HCT116 (cell line): ENCODE results near the gene DPYD. TPM values are rescaled to one million over a fixed set of nuclear protein-coding genes. Genes with fewer than 3 reads are reported as not detected.

Experiments used
- ATAC-seq: fragments of 200-7000 bp; cut with Tn5 transposase; 2 replicates; pipeline ENCODE4 v1.9.1; 2020; ENCODE audit warnings: mild to moderate bottlenecking, moderate library complexity
- BruUV-seq: library from RNA; stranded (reverse); fragments of 400-500 nt; replicated peaks from 2 replicates; lab custom pipeline; 2021; lab: Mats Ljungman, UMichigan
- CTCF ChIA-PET: fragments of 300-600 bp; sonication (Branson Sonifier 250); formaldehyde crosslinking; loops from one replicate; lab custom pipeline; 2021; ENCODE audit warnings: antibody characterized with exemption; lab: Charles Lee
- POLR2A ChIA-PET: fragments of 300-600, 350-600 bp; sonication (Branson Sonifier 250); formaldehyde crosslinking; loops from one replicate; lab custom pipeline; 2021; ENCODE audit warnings: antibody characterized with exemption; lab: Charles Lee
- RAD21 ChIA-PET, 2 experiments: fragments of 300-600 bp; sonication (Branson Sonifier 250); formaldehyde crosslinking; loops; one replicate each; lab custom pipeline; 2023; ENCODE audit warnings: low total read pairs in 2 of 2; ENCODE audit not compliant: uncharacterized antibody in 2 of 2, unreplicated experiment in 2 of 2, low non-redundant PET in 1 of 2; lab: Charles Lee
- DNase-seq: peaks from one replicate; pipeline ENCODE4 v3.0.0-alpha.2; 2010; ENCODE audit warnings: low read depth, low spot score
- H2AFZ ChIP-seq: fragments of 200-600 bp; shearing (Covaris generic), sonication (generic); 2 replicates; pipeline ENCODE4 v1.6.1; 2017; ENCODE audit warnings: low read depth, mixed run types, mixed read lengths, antibody characterized with exemption, low read length; ENCODE audit not compliant: poor library complexity, severe bottlenecking
- H3K27ac ChIP-seq: 2 replicates; pipeline ENCODE4 v1.5.1; 2012; ENCODE audit warnings: low read depth, low read length
- H3K27me3 ChIP-seq: fragments of 200-600 bp; sonication (generic); 2 replicates; pipeline ENCODE4 v1.6.1; 2016; ENCODE audit warnings: mixed run types, low read length, mixed read lengths; ENCODE audit not compliant: insufficient read depth
- H3K36me3 ChIP-seq, 2 experiments: fragments of 200-500 bp in 1 of 2; fragments of 200-600 bp in 1 of 2; sonication (Bioruptor generic) in 1 of 2; sonication (generic) in 1 of 2; 2 replicates each; pipeline versions ENCODE4 v1.5.1 to v1.6.1; 2014 to 2016; ENCODE audit warnings: low read length in 2 of 2, inconsistent platforms in 1 of 2, mixed read lengths in 1 of 2, mixed run types in 1 of 2; ENCODE audit not compliant: insufficient read depth in 2 of 2, control insufficient read depth in 1 of 2
- H3K4me1 ChIP-seq, 2 experiments: fragments of 200-600 bp in 1 of 2; sonication (generic) in 1 of 2; 2 replicates each; pipeline versions ENCODE4 v1.5.1 to v1.6.1; 2012 to 2017; ENCODE audit warnings: low read length in 2 of 2, inconsistent platforms in 1 of 2, mild to moderate bottlenecking in 1 of 2, mixed read lengths in 1 of 2, mixed run types in 1 of 2, moderate library complexity in 1 of 2; ENCODE audit not compliant: insufficient read depth in 2 of 2, control insufficient read depth in 1 of 2
- H3K4me2 ChIP-seq: fragments of 200-600 bp; sonication (generic); 2 replicates; pipeline ENCODE4 v1.6.1; 2017; ENCODE audit warnings: mixed run types, low read length, mixed read lengths
- H3K4me3 ChIP-seq, 2 experiments: fragments of 200-600 bp in 1 of 2; sonication (generic) in 1 of 2; replicated peaks in 1 of 2; 2 replicates each; pipeline ENCODE4 v1.5.1; 2011 to 2016; ENCODE audit warnings: low read length in 2 of 2, control low read depth in 1 of 2, low read depth in 1 of 2, mild to moderate bottlenecking in 1 of 2, mixed read lengths in 1 of 2, mixed run types in 1 of 2
- H3K79me2 ChIP-seq: fragments of 200-600 bp; sonication (generic); 2 replicates; pipeline ENCODE4 v1.6.1; 2017; ENCODE audit warnings: mild to moderate bottlenecking, mixed run types, low read length, moderate library complexity, mixed read lengths; ENCODE audit not compliant: insufficient read depth
- H3K9ac ChIP-seq: fragments of 200-600 bp; sonication (generic); 2 replicates; pipeline ENCODE4 v1.6.1; 2016; ENCODE audit warnings: low read length, mixed read lengths
- H3K9me2 ChIP-seq: fragments of 200-600 bp; sonication (generic), shearing (Covaris generic); 2 replicates; pipeline ENCODE4 v1.6.1; 2017; ENCODE audit warnings: mixed run types, mild to moderate bottlenecking, moderate library complexity; ENCODE audit not compliant: insufficient read depth
- H3K9me3 ChIP-seq, 2 experiments: fragments of 200-500 bp in 1 of 2; fragments of 200-600 bp in 1 of 2; sonication (Bioruptor generic) in 1 of 2; sonication (generic) in 1 of 2; 2 replicates each; pipeline ENCODE4 v1.6.1; 2014 to 2017; ENCODE audit warnings: low read length in 2 of 2, mixed read lengths in 2 of 2, inconsistent platforms in 1 of 2, low read depth in 1 of 2, mild to moderate bottlenecking in 1 of 2, mixed run types in 1 of 2, moderate library complexity in 1 of 2; ENCODE audit not compliant: control insufficient read depth in 1 of 2, insufficient read depth in 1 of 2
- H4K20me1 ChIP-seq: fragments of 200-600 bp; sonication (generic), shearing (Covaris generic); 2 replicates; pipeline ENCODE4 v1.6.1; 2017; ENCODE audit warnings: mixed run types, mild to moderate bottlenecking, moderate library complexity; ENCODE audit not compliant: insufficient read depth
- ATF3 ChIP-seq: IDR thresholded peaks from 2 replicates; pipeline ENCODE4 v1.6.1; 2012
- ELF1 ChIP-seq: IDR thresholded peaks from 2 replicates; pipeline ENCODE4 v1.6.1; 2012; ENCODE audit warnings: low read depth, borderline replicate concordance
- EZH2 ChIP-seq: fragments of 200-600 bp; sonication (generic); IDR thresholded peaks from 2 replicates; pipeline ENCODE4 v1.6.1; 2017; ENCODE audit warnings: antibody characterized with exemption, mixed run types
- EZH2phosphoT487 ChIP-seq: fragments of 200-600 bp; IDR thresholded peaks from 2 replicates; pipeline ENCODE4 v1.6.1; 2018; ENCODE audit warnings: antibody characterized with exemption, borderline replicate concordance
- FOSL1 ChIP-seq: IDR thresholded peaks from 2 replicates; pipeline ENCODE4 v1.6.1; 2012; ENCODE audit warnings: low read depth
- MAX ChIP-seq: IDR thresholded peaks from 2 replicates; pipeline ENCODE4 v1.6.1; 2012
- POLR2A ChIP-seq: IDR thresholded peaks from 2 replicates; pipeline ENCODE4 v1.7.0; 2011; ENCODE audit warnings: borderline replicate concordance; ENCODE audit not compliant: insufficient read depth, insufficient read length; ENCODE audit errors: extremely low read depth
- POLR2AphosphoS5 ChIP-seq: IDR thresholded peaks from 2 replicates; pipeline ENCODE4 v1.6.1; 2011; ENCODE audit warnings: mild to moderate bottlenecking, low read depth, low read length, moderate library complexity
- RAD21 ChIP-seq: IDR thresholded peaks from 2 replicates; pipeline ENCODE4 v1.6.1; 2012; ENCODE audit warnings: low read depth, mild to moderate bottlenecking
- REST ChIP-seq: IDR thresholded peaks from 2 replicates; pipeline ENCODE4 v1.6.1; 2012; ENCODE audit warnings: low read depth
- SIN3A ChIP-seq: IDR thresholded peaks from 2 replicates; pipeline ENCODE4 v1.6.1; 2012; ENCODE audit warnings: low read depth
- SP1 ChIP-seq: IDR thresholded peaks from 2 replicates; pipeline ENCODE4 v1.6.1; 2012; ENCODE audit warnings: low read depth
- intact Hi-C: fragments of 100-400 bp; cut with micrococcal nuclease; formaldehyde crosslinking; loops from 2 replicates; pipeline ENCODE4 v1.10.0; 2022
- total RNA-seq: library from RNA; stranded (reverse); gene quantifications from one replicate; pipeline ENCODE4 v1.2.1, GENCODE V29; 2021; ENCODE audit not compliant: unreplicated experiment
- TF ChIP-seq, protein P1 (sequence below): IDR thresholded peaks from 2 replicates; pipeline ENCODE4 v1.6.1; 2011; ENCODE audit warnings: mild to moderate bottlenecking, low read length, moderate library complexity; ENCODE audit not compliant: insufficient replicate concordance; ENCODE audit errors: extremely low read depth

The DPYD gene
- total RNA-seq, 1 experiment from 2014 or later = 1.7 TPM

GRCh38 chr1:97262842-97263241, 658.0 kb downstream of the DPYD start:
- Histone ChIP-seq H2AFZ (no peak overlapping the region), H3K79me2 (no peaks in the 10 kb centered on the region), H3K4me2 (no peak overlapping the region), H3K9ac (no peak overlapping the region), H3K27ac (no peak overlapping the region), H4K20me1 (no peaks in the 10 kb centered on the region), H3K27me3 (no peaks in the 10 kb centered on the region), H3K9me2 (no peaks in the 10 kb centered on the region), H3K4me1 (no peaks in the 10 kb centered on the region), H3K4me3 (no peak overlapping the region), H3K9me3 (no peaks in the 10 kb centered on the region), H3K36me3 (no peaks in the 10 kb centered on the region)
- BruUV-seq = no TSS peak
- ChIA-PET POLR2A (no interaction called here), CTCF (no interaction called here), RAD21 (no interaction called here)
- intact Hi-C loops = no loop called here
- no peak for ATAC-seq
- TF ChIP-seq EZH2phosphoT487 (no peak), MAX (no peak), ELF1 (no peak), POLR2A (no peak), RAD21 (no peak), SIN3A (no peak), ATF3 (no peak), EZH2 (no peak), FOSL1 (no peak), SP1 (no peak), REST (no peak), POLR2AphosphoS5 (no peak)
- TF ChIP-seq, protein P1, sequence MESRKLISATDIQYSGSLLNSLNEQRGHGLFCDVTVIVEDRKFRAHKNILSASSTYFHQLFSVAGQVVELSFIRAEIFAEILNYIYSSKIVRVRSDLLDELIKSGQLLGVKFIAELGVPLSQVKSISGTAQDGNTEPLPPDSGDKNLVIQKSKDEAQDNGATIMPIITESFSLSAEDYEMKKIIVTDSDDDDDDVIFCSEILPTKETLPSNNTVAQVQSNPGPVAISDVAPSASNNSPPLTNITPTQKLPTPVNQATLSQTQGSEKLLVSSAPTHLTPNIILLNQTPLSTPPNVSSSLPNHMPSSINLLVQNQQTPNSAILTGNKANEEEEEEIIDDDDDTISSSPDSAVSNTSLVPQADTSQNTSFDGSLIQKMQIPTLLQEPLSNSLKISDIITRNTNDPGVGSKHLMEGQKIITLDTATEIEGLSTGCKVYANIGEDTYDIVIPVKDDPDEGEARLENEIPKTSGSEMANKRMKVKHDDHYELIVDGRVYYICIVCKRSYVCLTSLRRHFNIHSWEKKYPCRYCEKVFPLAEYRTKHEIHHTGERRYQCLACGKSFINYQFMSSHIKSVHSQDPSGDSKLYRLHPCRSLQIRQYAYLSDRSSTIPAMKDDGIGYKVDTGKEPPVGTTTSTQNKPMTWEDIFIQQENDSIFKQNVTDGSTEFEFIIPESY = no peak
- no peak for DNase-seq
